Fibroblast of pulmonary artery (primary cell): Measurements from ENCODE around the gene PRKAA2.

ENCODE experiments used
- DNase-seq: peaks from one replicate; pipeline ENCODE4 v3.0.0-alpha.2; 2010; ENCODE audit warnings: low read depth
- H3K4me3 ChIP-seq: replicated peaks from 2 replicates; pipeline ENCODE4 v1.5.1; 2011; ENCODE audit warnings: low read depth, mild to moderate bottlenecking, control low read depth, low read length, moderate library complexity
- TF ChIP-seq, protein P1 (sequence below): IDR thresholded peaks from 2 replicates; pipeline ENCODE4 v1.5.1; 2011; ENCODE audit warnings: mild to moderate bottlenecking, control low read depth, low read length, inconsistent platforms; ENCODE audit errors: missing control alignments

The PRKAA2 gene

DNA sequence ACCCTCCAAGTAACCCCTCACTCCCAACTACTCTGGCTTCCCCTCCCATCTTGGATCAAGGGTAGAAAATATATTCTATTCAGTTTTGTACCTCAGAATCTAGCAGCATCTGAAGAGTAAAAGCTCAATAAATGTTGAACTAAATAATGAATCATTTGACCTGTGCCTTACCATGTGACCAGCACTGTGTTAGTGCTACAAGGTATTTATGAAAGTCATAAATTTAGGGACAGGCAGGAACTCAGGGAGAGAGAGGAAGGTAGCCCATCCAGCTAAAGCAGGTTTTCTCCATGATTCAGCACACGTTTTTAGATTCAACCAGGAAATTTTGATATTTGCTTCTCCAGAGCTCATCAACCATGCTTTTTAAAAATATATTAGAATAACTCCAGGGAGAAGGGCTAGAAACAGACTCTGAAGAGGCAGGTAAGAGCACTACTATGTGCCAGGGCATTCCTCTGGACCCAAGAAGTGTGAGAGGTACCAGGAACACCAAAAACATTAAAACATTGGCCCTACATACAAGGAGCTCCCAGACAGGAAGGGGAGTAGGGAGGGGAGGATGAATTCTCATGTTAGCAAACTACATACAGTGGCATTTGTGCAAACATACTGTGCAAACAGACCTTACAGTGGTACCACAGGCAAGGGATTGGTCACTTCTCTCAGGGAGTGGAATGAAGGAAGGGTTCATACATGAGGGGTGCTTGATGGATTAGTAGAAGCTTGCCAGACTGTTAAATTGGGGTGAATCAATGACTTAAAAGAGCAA, 109.8 kb downstream of the PRKAA2 start:
- no peak overlapping the region for H3K4me3 ChIP-seq
- TF ChIP-seq, protein P1, sequence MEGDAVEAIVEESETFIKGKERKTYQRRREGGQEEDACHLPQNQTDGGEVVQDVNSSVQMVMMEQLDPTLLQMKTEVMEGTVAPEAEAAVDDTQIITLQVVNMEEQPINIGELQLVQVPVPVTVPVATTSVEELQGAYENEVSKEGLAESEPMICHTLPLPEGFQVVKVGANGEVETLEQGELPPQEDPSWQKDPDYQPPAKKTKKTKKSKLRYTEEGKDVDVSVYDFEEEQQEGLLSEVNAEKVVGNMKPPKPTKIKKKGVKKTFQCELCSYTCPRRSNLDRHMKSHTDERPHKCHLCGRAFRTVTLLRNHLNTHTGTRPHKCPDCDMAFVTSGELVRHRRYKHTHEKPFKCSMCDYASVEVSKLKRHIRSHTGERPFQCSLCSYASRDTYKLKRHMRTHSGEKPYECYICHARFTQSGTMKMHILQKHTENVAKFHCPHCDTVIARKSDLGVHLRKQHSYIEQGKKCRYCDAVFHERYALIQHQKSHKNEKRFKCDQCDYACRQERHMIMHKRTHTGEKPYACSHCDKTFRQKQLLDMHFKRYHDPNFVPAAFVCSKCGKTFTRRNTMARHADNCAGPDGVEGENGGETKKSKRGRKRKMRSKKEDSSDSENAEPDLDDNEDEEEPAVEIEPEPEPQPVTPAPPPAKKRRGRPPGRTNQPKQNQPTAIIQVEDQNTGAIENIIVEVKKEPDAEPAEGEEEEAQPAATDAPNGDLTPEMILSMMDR: no peak
- DNase-seq: no peak

GRCh38 chr1:56755911-56756310, 110.8 kb downstream of the PRKAA2 start:
- DNase-seq: no peak
- H3K4me3 ChIP-seq: no peak overlapping the region
- TF ChIP-seq, protein P1: no peak

- no peak overlapping the region for H3K4me3 ChIP-seq
- TF ChIP-seq, protein P1: no peak
- no peak for DNase-seq
Observed at GRCh38 chr1:56758135-56758534, 113.0 kb downstream of the PRKAA2 start.

GRCh38 chr1:56758794-56759193, 113.7 kb downstream of the PRKAA2 start:
- TF ChIP-seq, protein P1: no peak
- H3K4me3 ChIP-seq: no peak overlapping the region
- no peak for DNase-seq
